ENCODE data around the gene STK32B.
A peak's percentile ranks its signal among the peaks of the same experiment; 100 is the strongest.
"Not testable (repeated sequence)": the region's sequence is repeated elsewhere in the genome, so short reads cannot be mapped to it uniquely, and the experiment has no call there.

Gene STK32B

GRCh38 chr4:5052726-5053425, 1.6 kb downstream of the STK32B start:
- H3K4me3 ChIP-seq (ENCODE audit: low read length): no peak overlapping the region
- no peak for DNase-seq (ENCODE audit: low read depth, low spot score)

GRCh38 chr4:5054532-5054931, 3.3 kb downstream of the STK32B start:
- H3K4me3 ChIP-seq (ENCODE audit: low read length): no peak overlapping the region
- no peak for DNase-seq (ENCODE audit: low read depth, low spot score)

GRCh38 chr4:5055411-5055810, 4.1 kb downstream of the STK32B start:
- H3K4me3 ChIP-seq (ENCODE audit: low read length): no peak overlapping the region
- no peak for DNase-seq (ENCODE audit: low read depth, low spot score)

GRCh38 chr4:5066101-5066500, 14.8 kb downstream of the STK32B start:
- DNase-seq (ENCODE audit: low read depth, low spot score): no peak
- H3K4me3 ChIP-seq (ENCODE audit: low read length): no peak overlapping the region

- not testable (repeated sequence) for H3K4me3 ChIP-seq (ENCODE audit: low read length); DNase-seq (ENCODE audit: low read depth, low spot score)
Measured at GRCh38 chr4:5066968-5067367, 15.7 kb downstream of the STK32B start.

GRCh38 chr4:5067908-5068307, 16.6 kb downstream of the STK32B start:
- DNase-seq (ENCODE audit: low read depth, low spot score): no peak
- no peak overlapping the region for H3K4me3 ChIP-seq (ENCODE audit: low read length)

GRCh38 chr4:5069901-5070300, 18.6 kb downstream of the STK32B start:
- H3K4me3 ChIP-seq (ENCODE audit: low read length): no peak overlapping the region
- DNase-seq (ENCODE audit: low read depth, low spot score): no peak

- no peak for DNase-seq (ENCODE audit: low read depth, low spot score)
- no peak overlapping the region for H3K4me3 ChIP-seq (ENCODE audit: low read length)
Measured at GRCh38 chr4:5072948-5073347, 21.7 kb downstream of the STK32B start.

GRCh38 chr4:5078009-5078408, 26.7 kb downstream of the STK32B start:
- no peak for DNase-seq (ENCODE audit: low read depth, low spot score)
- H3K4me3 ChIP-seq (ENCODE audit: low read length): no peak overlapping the region

- no peak overlapping the region for H3K4me3 ChIP-seq (ENCODE audit: low read length)
Measured at GRCh38 chr4:5079581-5079980, 28.3 kb downstream of the STK32B start.

GRCh38 chr4:5081441-5081999, 30.2 kb downstream of the STK32B start:
- no peak overlapping the region for H3K4me3 ChIP-seq (ENCODE audit: low read length)
- DNase-seq (ENCODE audit: low read depth, low spot score): no peak

More at GRCh38 chr4:5079581-5079980, 28.3 kb downstream of the STK32B start:
- DNase-seq (ENCODE audit: low read depth, low spot score): no peak

GRCh38 chr4:5082376-5082775, 31.1 kb downstream of the STK32B start:
- H3K4me3 ChIP-seq (ENCODE audit: low read length): no peak overlapping the region
- DNase-seq (ENCODE audit: low read depth, low spot score): no peak

GRCh38 chr4:5084911-5085475, 33.7 kb downstream of the STK32B start:
- no peak for DNase-seq (ENCODE audit: low read depth, low spot score)
- H3K4me3 ChIP-seq (ENCODE audit: low read length): no peak overlapping the region

- DNase-seq (ENCODE audit: low read depth, low spot score): no peak
- H3K4me3 ChIP-seq (ENCODE audit: low read length): no peak overlapping the region
Measured at GRCh38 chr4:5086535-5086934, 35.3 kb downstream of the STK32B start.

- DNase-seq (ENCODE audit: low read depth, low spot score): no peak
- no peak overlapping the region for H3K4me3 ChIP-seq (ENCODE audit: low read length)
Measured at GRCh38 chr4:5096261-5096660, 45.0 kb downstream of the STK32B start.

- H3K4me3 ChIP-seq (ENCODE audit: low read length): no peak overlapping the region
- DNase-seq (ENCODE audit: low read depth, low spot score): no peak
Measured at GRCh38 chr4:5098176-5098575, 46.9 kb downstream of the STK32B start.

GRCh38 chr4:5100336-5100735, 49.1 kb downstream of the STK32B start:
- no peak overlapping the region for H3K4me3 ChIP-seq (ENCODE audit: low read length)
- DNase-seq (ENCODE audit: low read depth, low spot score): no peak

GRCh38 chr4:5100986-5101385, 49.7 kb downstream of the STK32B start:
- no peak overlapping the region for H3K4me3 ChIP-seq (ENCODE audit: low read length)
- no peak for DNase-seq (ENCODE audit: low read depth, low spot score)

GRCh38 chr4:5101571-5101970, 50.3 kb downstream of the STK32B start:
- DNase-seq (ENCODE audit: low read depth, low spot score): peak; percentile 6
- no peak overlapping the region for H3K4me3 ChIP-seq (ENCODE audit: low read length)

- no peak for DNase-seq (ENCODE audit: low read depth, low spot score)
- H3K4me3 ChIP-seq (ENCODE audit: low read length): no peak overlapping the region
Measured at GRCh38 chr4:5110901-5111300, 59.6 kb downstream of the STK32B start.
